ENCODE measurements around the gene CLDN4. TPM values are rescaled to one million over a fixed set of nuclear protein-coding genes. Genes with fewer than 3 reads are reported as not detected.
"Not testable (repeated sequence)": the region's sequence is repeated elsewhere in the genome, so short reads cannot be mapped to it uniquely, and the experiment has no call there.

The CLDN4 gene, protein sequence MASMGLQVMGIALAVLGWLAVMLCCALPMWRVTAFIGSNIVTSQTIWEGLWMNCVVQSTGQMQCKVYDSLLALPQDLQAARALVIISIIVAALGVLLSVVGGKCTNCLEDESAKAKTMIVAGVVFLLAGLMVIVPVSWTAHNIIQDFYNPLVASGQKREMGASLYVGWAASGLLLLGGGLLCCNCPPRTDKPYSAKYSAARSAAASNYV
- total RNA-seq (2014; rRNA removed; shearing (Covaris generic)), result 0.16 TPM in 1 of 2 replicates, not detected in the other

GRCh38 chr7:73830681-73831583, at the start of gene CLDN4:
Gene CLDN4 (plus strand): TSS chr7:73830996. CDS start chr7:73831202, 206 bp downstream.
- no peak within 1 kb of the TSS for H3K27ac ChIP-seq
- H3K36me3 ChIP-seq, result no peaks in the 10 kb centered on the region
- H3K9me3 ChIP-seq (replicated peaks), result no peaks in the 10 kb centered on the region
- H3K27me3 ChIP-seq (replicated peaks), result no peaks in the 10 kb centered on the region
- no peak for DNase-seq (ENCODE audit: low read depth in 1 of 2, low spot score in 2 of 2)
- H3K4me3 ChIP-seq, result no peak within 1 kb of the TSS
- H3K4me1 ChIP-seq (replicated peaks), result peaks cover 18% of the 10 kb centered on the region

DNA sequence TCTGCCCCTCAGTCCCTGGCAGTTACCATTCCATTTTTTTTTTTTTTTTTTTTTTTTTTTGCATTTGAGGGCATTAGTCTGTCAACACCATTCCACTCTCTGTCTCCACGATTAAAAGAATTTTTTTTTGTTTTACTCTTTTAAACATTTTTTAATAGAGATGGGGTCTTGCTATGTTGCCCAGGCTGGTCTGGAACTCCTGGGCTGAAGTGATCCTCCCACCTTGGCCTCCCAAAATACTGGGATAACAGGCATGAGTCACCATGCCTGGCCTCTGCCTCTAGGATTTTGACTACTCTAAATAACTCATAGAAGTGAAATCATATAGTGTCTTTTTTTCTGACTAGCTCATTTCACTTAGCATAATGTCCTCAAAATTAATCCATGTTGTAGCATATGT, 44.2 kb upstream of the CLDN4 start:
- H3K9me3 ChIP-seq (replicated peaks), result no peaks in the 10 kb centered on the region

DNA sequence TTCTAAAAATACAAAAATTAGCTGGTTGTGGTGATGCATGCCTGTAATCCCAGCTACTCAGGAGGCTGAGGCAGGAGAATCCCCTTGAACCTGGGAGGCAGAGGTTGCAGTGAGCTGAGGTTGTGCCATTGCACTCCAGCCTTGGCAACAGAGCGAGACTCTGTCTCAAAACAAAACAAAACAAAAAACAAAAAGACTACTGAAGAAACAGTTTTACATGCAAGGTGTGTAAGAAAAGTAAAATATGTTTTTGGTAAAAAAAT, 43.1 kb upstream of the CLDN4 start:
- not testable (repeated sequence) for H3K4me3 ChIP-seq; H3K9me3 ChIP-seq (replicated peaks); H3K27me3 ChIP-seq (replicated peaks); DNase-seq (ENCODE audit: low read depth in 1 of 2, low spot score in 2 of 2); H3K27ac ChIP-seq; H3K4me1 ChIP-seq (replicated peaks); H3K36me3 ChIP-seq

More for the DNA sequence above, 44.2 kb upstream of the CLDN4 start:
- no peaks in the 10 kb centered on the region for H3K36me3 ChIP-seq
- H3K27me3 ChIP-seq (replicated peaks), result no peaks in the 10 kb centered on the region
- no peak overlapping the region for H3K27ac ChIP-seq
- no peaks in the 10 kb centered on the region for H3K4me1 ChIP-seq (replicated peaks)
- DNase-seq (ENCODE audit: low read depth in 1 of 2, low spot score in 2 of 2), result no peak
- no peak overlapping the region for H3K4me3 ChIP-seq

GRCh38 chr7:73789051-73789450, 41.7 kb upstream of the CLDN4 start:
- Histone ChIP-seq H3K4me3 (no peak overlapping the region), H3K27me3 (replicated peaks) (no peaks in the 10 kb centered on the region), H3K36me3 (no peaks in the 10 kb centered on the region), H3K9me3 (replicated peaks) (no peaks in the 10 kb centered on the region), H3K4me1 (replicated peaks) (no peaks in the 10 kb centered on the region), H3K27ac (no peak overlapping the region)
- no peak for DNase-seq (ENCODE audit: low read depth in 1 of 2, low spot score in 2 of 2)

DNA sequence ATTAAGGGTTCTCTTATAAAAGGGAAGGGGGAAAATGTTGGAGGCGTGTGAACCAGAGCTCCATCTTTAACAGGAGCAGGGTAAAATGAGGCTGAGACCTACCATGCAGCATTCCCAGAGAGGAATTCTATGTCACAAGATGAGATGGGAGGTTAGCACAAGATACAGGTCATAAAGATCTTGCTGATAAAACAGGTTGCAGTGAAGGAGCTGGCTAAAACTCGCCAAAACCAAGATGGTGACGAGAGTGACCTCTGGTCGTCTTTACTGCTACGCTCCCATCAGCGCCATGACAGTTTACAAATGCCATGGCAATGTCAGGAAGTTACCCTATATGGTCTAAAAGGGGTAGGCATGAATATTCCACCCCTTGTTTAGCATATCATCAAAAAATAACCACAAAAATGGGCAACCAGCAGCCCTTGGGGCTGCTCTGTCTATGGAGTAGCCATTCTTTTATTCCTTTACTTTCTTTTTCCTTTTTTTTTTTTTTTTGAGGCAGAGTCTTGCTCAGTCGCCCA, 39.6 kb upstream of the CLDN4 start:
- not testable (repeated sequence) for H3K27me3 ChIP-seq (replicated peaks); H3K4me3 ChIP-seq; H3K36me3 ChIP-seq; H3K4me1 ChIP-seq (replicated peaks); H3K27ac ChIP-seq; H3K9me3 ChIP-seq (replicated peaks); DNase-seq (ENCODE audit: low read depth in 1 of 2, low spot score in 2 of 2)

- not testable (repeated sequence) for H3K4me3 ChIP-seq; DNase-seq (ENCODE audit: low read depth in 1 of 2, low spot score in 2 of 2); H3K4me1 ChIP-seq (replicated peaks); H3K9me3 ChIP-seq (replicated peaks); H3K27ac ChIP-seq; H3K36me3 ChIP-seq; H3K27me3 ChIP-seq (replicated peaks)
Measured at GRCh38 chr7:73795188-73795587, 35.6 kb upstream of the CLDN4 start.

DNA sequence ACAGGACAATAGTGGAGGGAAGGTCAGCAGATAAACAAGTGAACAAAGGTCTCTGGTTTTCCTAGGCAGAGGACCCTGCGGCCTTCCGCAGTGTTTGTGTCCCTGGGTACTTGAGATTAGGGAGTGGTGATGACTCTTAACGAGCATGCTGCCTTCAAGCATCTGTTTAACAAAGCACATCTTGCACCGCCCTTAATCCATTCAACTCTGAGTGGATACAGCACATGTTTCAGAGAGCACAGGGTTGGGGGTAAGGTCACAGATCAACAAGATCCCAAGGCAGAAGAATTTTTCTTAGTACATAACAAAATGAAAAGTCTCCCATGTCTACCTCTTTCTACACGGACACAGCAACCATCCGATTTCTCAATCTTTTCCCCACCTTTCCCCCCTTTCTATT, 34.1 kb upstream of the CLDN4 start:
- not testable (repeated sequence) for H3K9me3 ChIP-seq (replicated peaks); H3K4me3 ChIP-seq; H3K27me3 ChIP-seq (replicated peaks); DNase-seq (ENCODE audit: low read depth in 1 of 2, low spot score in 2 of 2); H3K4me1 ChIP-seq (replicated peaks); H3K27ac ChIP-seq; H3K36me3 ChIP-seq

- H3K4me1 ChIP-seq (replicated peaks); H3K9me3 ChIP-seq (replicated peaks); H3K27ac ChIP-seq; H3K4me3 ChIP-seq; DNase-seq (ENCODE audit: low read depth in 1 of 2, low spot score in 2 of 2); H3K36me3 ChIP-seq; H3K27me3 ChIP-seq (replicated peaks): not testable (repeated sequence)
Measured at GRCh38 chr7:73797176-73797575, 33.6 kb upstream of the CLDN4 start.

DNA sequence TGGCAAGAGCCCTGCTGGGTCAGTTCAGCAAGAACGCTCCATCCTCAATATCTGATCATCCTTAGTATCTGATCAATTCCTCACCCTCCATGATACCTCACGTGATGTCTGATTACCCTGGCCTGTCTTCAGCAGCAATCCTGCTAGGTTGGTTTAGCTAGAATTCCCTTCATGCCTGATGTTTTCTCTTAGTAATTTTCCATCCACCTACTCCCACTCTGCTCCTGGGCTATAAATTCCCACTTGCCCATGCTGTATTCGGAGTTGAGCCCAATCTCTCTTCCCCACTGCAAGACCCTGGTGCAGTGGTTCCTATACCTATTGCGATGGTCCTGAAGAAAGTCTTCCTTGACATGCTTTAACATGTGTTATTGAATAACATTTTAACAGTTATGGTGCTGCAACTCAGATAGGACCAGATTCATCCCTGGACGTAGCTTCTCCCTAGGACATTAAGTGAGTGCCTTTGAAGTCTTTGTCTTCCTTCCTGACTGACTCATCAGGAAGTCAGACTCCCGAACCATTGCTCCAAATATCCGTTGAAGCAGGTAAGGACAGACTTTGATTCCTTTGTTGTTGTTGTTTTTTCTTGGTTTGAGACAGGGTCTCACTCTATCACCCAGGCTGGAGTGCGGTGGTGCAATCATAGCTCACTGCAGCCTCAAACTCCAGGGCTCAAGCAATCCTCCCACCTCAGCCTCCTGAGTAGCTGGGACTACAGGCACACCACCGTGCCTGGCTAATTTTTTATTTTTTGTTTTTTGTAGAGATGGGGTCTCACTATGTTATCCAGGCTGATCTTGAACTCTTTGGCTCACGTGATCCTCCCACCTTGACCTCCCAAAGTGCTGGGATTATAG, 31.3 kb upstream of the CLDN4 start:
- no peak overlapping the region for H3K4me3 ChIP-seq
- no peaks in the 10 kb centered on the region for H3K9me3 ChIP-seq (replicated peaks)
- no peak overlapping the region for H3K27ac ChIP-seq
- H3K27me3 ChIP-seq (replicated peaks), result no peaks in the 10 kb centered on the region; the same call in 1 of the 2 replicates
- H3K36me3 ChIP-seq, result no peaks in the 10 kb centered on the region
- DNase-seq (ENCODE audit: low read depth in 1 of 2, low spot score in 2 of 2), result no peak
- H3K4me1 ChIP-seq (replicated peaks), result peaks cover 4% of the 10 kb centered on the region; the same call in 1 of the 2 replicates

GRCh38 chr7:73801577-73801976, 29.2 kb upstream of the CLDN4 start:
- no peaks in the 10 kb centered on the region for H3K9me3 ChIP-seq (replicated peaks)
- no peak overlapping the region for H3K27ac ChIP-seq
- H3K4me1 ChIP-seq (replicated peaks), result peaks cover 4% of the 10 kb centered on the region; the same call in 1 of the 2 replicates
- H3K4me3 ChIP-seq, result no peak overlapping the region
- no peaks in the 10 kb centered on the region; the same call in 1 of the 2 replicates for H3K27me3 ChIP-seq (replicated peaks)
- no peak for DNase-seq (ENCODE audit: low read depth in 1 of 2, low spot score in 2 of 2)
- no peaks in the 10 kb centered on the region for H3K36me3 ChIP-seq

DNA sequence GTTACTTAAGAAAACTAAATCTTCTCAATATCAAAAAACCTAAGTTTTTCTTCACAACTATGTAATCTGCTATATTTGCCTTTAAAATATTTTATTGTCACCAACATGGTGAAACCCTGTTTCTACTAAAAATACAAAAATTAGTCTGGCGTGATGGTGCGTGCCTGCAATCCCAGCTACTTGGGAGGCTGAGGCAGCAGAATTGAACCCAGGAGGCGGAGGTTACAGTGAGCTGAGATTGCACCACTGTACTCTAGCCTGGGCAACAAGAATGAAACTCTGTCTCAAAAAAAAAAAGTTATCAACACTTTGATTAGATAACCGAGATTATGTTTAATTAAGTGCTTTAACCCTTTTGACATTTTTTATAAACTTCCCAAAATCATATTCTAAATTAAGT, 28.3 kb upstream of the CLDN4 start:
- H3K27ac ChIP-seq, result no peak overlapping the region
- no peak for DNase-seq (ENCODE audit: low read depth in 1 of 2, low spot score in 2 of 2)
- H3K4me1 ChIP-seq (replicated peaks), result peaks cover 4% of the 10 kb centered on the region; the same call in 1 of the 2 replicates
- no peaks in the 10 kb centered on the region for H3K9me3 ChIP-seq (replicated peaks)
- H3K4me3 ChIP-seq, result no peak overlapping the region
- H3K27me3 ChIP-seq (replicated peaks), result no peaks in the 10 kb centered on the region; the same call in 1 of the 2 replicates
- H3K36me3 ChIP-seq, result no peaks in the 10 kb centered on the region

DNA sequence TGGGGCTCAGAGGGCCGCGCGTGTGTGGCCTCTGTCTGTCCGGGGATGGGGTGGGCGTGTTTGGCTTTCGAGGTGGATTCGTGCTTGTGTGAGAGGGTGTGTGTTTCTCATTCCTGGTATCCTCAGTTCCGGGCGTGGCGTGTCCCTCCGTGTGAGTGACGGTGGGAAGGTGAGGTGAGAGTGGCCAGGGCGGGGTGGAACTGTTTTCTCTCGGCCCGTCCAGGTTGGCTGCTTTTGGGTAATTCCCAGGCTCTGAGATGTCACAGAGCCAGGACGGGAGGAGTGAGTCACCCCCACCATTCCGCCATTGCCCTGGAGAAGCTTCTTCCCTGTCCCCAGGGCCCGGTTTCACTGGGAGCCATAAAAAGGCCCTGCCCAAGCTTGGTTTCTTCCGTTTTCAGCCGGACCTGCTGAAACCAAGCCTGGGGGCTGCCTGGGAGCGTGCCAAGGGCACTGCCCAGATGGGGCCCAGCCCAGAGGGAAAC, 21.3 kb upstream of the CLDN4 start:
- no peak overlapping the region for H3K4me3 ChIP-seq

DNA sequence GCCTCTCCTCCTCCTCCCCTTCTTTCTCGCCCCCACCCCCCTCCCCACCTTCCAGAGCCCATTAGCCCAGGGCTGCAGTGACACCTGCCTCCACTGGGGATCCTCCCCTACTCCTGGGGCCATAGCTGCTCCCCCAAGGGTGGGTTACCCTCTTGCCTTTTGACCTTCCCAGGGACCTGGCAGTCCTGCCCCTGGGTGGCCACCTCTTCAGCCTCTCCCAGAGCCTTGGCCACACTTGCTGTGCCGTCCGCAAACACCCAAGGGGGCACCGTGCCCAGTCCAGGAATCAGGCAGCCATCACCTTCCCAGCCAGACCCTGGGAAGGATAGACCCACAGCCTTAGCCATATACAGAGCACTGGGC, 19.8 kb upstream of the CLDN4 start:
- Histone ChIP-seq H3K27me3 (replicated peaks) (no peaks in the 10 kb centered on the region), H3K4me1 (replicated peaks) (no peaks in the 10 kb centered on the region), H3K4me3 (no peak overlapping the region), H3K27ac (no peak overlapping the region), H3K36me3 (no peaks in the 10 kb centered on the region), H3K9me3 (replicated peaks) (no peaks in the 10 kb centered on the region)
- DNase-seq (ENCODE audit: low read depth in 1 of 2, low spot score in 2 of 2), result no peak

More for the DNA sequence above, 21.3 kb upstream of the CLDN4 start:
- no peak for DNase-seq (ENCODE audit: low read depth in 1 of 2, low spot score in 2 of 2)
- Histone ChIP-seq H3K27ac (no peak overlapping the region), H3K4me1 (replicated peaks) (no peaks in the 10 kb centered on the region), H3K9me3 (replicated peaks) (no peaks in the 10 kb centered on the region), H3K36me3 (no peaks in the 10 kb centered on the region), H3K27me3 (replicated peaks) (no peaks in the 10 kb centered on the region)

All from SJSA1 (cell line).